Measurements from ENCODE around the gene PPP1R3G. TPM values are rescaled to one million over a fixed set of nuclear protein-coding genes. Genes with fewer than 3 reads are reported as not detected.

PPP1R3G gene
- total RNA-seq, 1 experiment from 2014 or later: 0.44 TPM

- Histone ChIP-seq H3K27me3 (ENCODE audit: control insufficient read depth, insufficient read depth, low read length) (no peaks in the 10 kb centered on the region), H3K36me3 (ENCODE audit: control insufficient read depth, insufficient read depth, low read length) (no peaks in the 10 kb centered on the region), H3K27ac (ENCODE audit: low read length) (no peak overlapping the region), H3K9me3 (ENCODE audit: control insufficient read depth, insufficient read depth, low read depth, low read length) (no peaks in the 10 kb centered on the region), H3K4me3 (ENCODE audit: low read depth in 2 of 2, low read length in 2 of 2) (no peak overlapping the region), H3K4me1 (ENCODE audit: control insufficient read depth, insufficient read depth, low read length) (no peaks in the 10 kb centered on the region)
- TF ChIP-seq REST (IDR thresholded peaks at IDR 0.05; ENCODE audit: insufficient read depth in 1 of 2, low read depth in 2 of 2, low read length in 1 of 2) (no peak), CTCF (IDR thresholded peaks at IDR 0.05) (no peak), POLR2AphosphoS5 (IDR thresholded peaks at IDR 0.05; ENCODE audit: low read depth, low read length) (no peak), SIN3A (IDR thresholded peaks at IDR 0.05; ENCODE audit: borderline replicate concordance, insufficient read depth, low read depth, low read length) (no peak), TCF7L2 (IDR thresholded peaks at IDR 0.05; ENCODE audit: low read depth, low read length) (no peak)
- POLR2A ChIA-PET: no interaction called here
- no peak for ATAC-seq
- in situ Hi-C loops (cut with HindIII; ENCODE audit: low pct_unique_long_range_greater_than_20kb, low sequenced_read_pairs): no loop called here
- no TSS peak for BruUV-seq (replicated peaks)
- DNase-seq (ENCODE audit: low read depth, low spot score): no peak
- CTCF ChIA-PET: no interaction called here
- intact Hi-C loops (cut with micrococcal nuclease; ENCODE audit: unreplicated experiment): no loop called here
These were observed 17.3 kb downstream of the PPP1R3G start for GRCh38 chr6:5102267-5102970.

- ATAC-seq: no peak
- no peak for DNase-seq (ENCODE audit: low read depth, low spot score)
- ChIA-PET POLR2A (no interaction called here), CTCF (no interaction called here)
- Histone ChIP-seq H3K4me1 (ENCODE audit: control insufficient read depth, insufficient read depth, low read length) (no peaks in the 10 kb centered on the region), H3K4me3 (ENCODE audit: low read depth in 2 of 2, low read length in 2 of 2) (no peak overlapping the region), H3K27me3 (ENCODE audit: control insufficient read depth, insufficient read depth, low read length) (no peaks in the 10 kb centered on the region), H3K27ac (ENCODE audit: low read length) (no peak overlapping the region), H3K9me3 (ENCODE audit: control insufficient read depth, insufficient read depth, low read depth, low read length) (no peaks in the 10 kb centered on the region), H3K36me3 (ENCODE audit: control insufficient read depth, insufficient read depth, low read length) (no peaks in the 10 kb centered on the region)
- intact Hi-C loops (cut with micrococcal nuclease; ENCODE audit: unreplicated experiment): no loop called here
- in situ Hi-C loops (cut with HindIII; ENCODE audit: low pct_unique_long_range_greater_than_20kb, low sequenced_read_pairs): no loop called here
- BruUV-seq (replicated peaks): no TSS peak
- TF ChIP-seq TCF7L2 (IDR thresholded peaks at IDR 0.05; ENCODE audit: low read depth, low read length) (no peak), CTCF (IDR thresholded peaks at IDR 0.05) (no peak), REST (IDR thresholded peaks at IDR 0.05; ENCODE audit: insufficient read depth in 1 of 2, low read depth in 2 of 2, low read length in 1 of 2) (no peak), POLR2AphosphoS5 (IDR thresholded peaks at IDR 0.05; ENCODE audit: low read depth, low read length) (no peak), SIN3A (IDR thresholded peaks at IDR 0.05; ENCODE audit: borderline replicate concordance, insufficient read depth, low read depth, low read length) (no peak)
These were observed 18.1 kb downstream of the PPP1R3G start for GRCh38 chr6:5103250-5103649.
